ENCODE measurements around the gene CWH43.

DNA sequence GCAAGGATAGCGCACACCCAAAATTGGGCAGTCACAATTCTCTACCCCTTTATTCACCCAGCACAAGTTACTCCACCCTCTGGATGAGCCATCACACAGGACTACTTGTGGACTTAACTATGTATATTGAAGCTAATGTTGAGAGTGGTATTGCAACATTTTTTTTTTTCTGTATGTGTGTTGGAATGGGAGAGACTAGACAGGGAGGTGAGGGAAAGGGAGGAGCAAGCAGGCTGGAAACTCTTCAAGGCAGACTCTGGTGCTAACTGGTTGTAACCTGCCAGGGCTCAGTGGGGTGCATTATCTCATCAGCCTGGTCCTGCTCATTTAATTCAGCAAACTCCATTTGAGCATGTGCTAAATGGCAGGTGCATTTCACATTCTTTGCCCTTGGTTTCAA, 18.4 kb upstream of the CWH43 start:
- no peak for TF ChIP-seq POLR2A (IDR thresholded peaks at IDR 0.05)
- TF ChIP-seq, protein P1, sequence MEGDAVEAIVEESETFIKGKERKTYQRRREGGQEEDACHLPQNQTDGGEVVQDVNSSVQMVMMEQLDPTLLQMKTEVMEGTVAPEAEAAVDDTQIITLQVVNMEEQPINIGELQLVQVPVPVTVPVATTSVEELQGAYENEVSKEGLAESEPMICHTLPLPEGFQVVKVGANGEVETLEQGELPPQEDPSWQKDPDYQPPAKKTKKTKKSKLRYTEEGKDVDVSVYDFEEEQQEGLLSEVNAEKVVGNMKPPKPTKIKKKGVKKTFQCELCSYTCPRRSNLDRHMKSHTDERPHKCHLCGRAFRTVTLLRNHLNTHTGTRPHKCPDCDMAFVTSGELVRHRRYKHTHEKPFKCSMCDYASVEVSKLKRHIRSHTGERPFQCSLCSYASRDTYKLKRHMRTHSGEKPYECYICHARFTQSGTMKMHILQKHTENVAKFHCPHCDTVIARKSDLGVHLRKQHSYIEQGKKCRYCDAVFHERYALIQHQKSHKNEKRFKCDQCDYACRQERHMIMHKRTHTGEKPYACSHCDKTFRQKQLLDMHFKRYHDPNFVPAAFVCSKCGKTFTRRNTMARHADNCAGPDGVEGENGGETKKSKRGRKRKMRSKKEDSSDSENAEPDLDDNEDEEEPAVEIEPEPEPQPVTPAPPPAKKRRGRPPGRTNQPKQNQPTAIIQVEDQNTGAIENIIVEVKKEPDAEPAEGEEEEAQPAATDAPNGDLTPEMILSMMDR (IDR thresholded peaks at IDR 0.05) = no peak
